NCI-H1930 (cell line): ENCODE measurements around the gene OCLN.
"Not testable (repeated sequence)": the region's sequence is repeated elsewhere in the genome, so short reads cannot be mapped to it uniquely, and the experiment has no call there.

Source experiments
- DNase-seq, 2 experiments: peaks; one replicate each; lab custom pipeline; 2025; lab: John Stamatoyannopoulos, UW

The OCLN gene

DNA sequence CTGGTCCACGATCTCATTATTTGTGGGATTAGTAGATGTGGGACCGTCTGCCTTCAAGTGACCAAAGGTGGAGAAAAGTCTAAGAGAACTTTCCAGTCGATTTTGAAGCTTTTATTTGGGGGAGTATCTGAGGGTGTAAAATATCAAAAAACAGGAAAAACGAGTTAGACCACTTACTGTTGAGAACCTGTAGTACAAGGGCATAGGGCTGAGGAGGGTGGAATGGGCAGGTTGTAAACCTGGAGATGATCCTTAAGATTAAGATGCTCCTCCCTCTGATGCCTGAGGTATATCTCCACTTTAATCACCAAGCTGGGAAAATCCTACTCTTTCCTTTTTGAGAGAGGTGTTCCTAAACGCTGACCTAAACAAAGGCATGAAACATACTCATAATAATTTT, 35.4 kb downstream of the OCLN start:
- DNase-seq, result no peak

DNA sequence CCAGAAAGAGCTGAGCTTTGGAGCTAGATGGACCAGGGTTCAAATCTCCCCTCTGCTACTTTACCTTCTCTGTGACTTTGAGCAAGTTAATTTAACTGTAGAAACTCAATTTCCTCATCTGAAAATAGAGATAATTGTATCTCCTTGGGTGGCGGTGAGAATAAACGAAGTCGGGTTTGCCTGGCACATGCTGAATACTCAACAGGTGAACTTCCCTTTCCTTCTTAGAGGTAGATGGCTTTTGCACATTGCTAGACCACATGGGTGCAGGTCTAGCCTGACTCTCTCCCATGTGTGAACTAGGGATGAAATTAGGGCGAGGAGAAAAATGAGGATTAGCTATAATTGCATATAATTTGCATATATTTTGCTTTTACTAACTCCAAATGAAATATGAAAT, 36.0 kb downstream of the OCLN start:
- no peak for DNase-seq

- DNase-seq, result no peak
Measured at GRCh38 chr5:69530561-69531405, 38.2 kb downstream of the OCLN start.

DNA sequence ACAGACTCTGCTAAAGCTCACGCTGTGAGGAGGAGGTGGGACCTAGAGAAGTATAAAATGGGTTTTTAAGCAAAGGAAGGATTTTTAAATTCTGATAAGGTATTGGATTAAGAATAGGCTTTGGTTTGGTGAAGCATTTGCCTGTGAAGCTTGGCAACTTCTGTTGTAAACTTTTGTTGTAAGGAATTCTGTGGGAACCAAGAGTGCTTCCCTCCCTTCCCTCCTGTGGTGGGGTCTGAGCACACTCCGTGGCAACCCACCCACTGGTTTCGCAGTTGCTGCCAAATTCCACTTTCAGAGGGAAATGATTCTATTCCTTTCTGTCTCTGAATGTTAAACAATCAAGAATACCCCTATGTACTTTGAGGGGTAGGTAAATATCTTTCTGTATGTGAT, 38.8 kb downstream of the OCLN start:
- no peak for DNase-seq

GRCh38 chr5:69537911-69538310, 45.3 kb downstream of the OCLN start:
- not testable (repeated sequence) for DNase-seq

GRCh38 chr5:69538735-69539134, 46.1 kb downstream of the OCLN start:
- DNase-seq, result not testable (repeated sequence)

GRCh38 chr5:69541347-69541746, 48.8 kb downstream of the OCLN start:
- not testable (repeated sequence) for DNase-seq

- not testable (repeated sequence) for DNase-seq
Measured at GRCh38 chr5:69542838-69543618, 50.4 kb downstream of the OCLN start.

GRCh38 chr5:69544602-69545001, 52.0 kb downstream of the OCLN start:
- DNase-seq, result not testable (repeated sequence)

DNA sequence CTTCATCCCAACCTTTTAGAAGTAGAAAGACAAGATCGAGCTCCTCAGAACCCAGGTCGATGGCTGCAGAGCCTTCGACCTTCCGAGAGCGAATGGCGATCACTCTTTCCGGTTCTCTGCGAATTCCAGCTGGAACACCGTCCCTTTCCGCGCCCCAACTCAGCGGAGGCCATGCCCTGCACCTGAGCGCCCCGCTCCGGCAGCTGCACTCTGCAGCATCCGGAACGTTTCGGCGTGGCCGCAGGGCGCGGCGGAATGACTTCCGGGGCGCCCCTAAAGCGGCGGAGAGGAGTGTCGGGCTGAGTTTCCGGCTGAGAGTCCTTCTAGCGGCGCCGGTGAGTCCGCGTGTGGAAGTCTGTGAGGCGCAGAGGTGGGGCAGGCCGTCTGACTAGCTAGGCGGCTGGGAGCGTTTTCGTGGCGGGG, 67.3 kb downstream of the OCLN start, which contains the start of gene GTF2H2C:
Gene GTF2H2C, plus strand, starts transcription at position 284 of the 423 bp plus-strand sequence. CDS start 4,942 bp downstream, outside the sequence.
- DNase-seq, result not testable (repeated sequence)

DNA sequence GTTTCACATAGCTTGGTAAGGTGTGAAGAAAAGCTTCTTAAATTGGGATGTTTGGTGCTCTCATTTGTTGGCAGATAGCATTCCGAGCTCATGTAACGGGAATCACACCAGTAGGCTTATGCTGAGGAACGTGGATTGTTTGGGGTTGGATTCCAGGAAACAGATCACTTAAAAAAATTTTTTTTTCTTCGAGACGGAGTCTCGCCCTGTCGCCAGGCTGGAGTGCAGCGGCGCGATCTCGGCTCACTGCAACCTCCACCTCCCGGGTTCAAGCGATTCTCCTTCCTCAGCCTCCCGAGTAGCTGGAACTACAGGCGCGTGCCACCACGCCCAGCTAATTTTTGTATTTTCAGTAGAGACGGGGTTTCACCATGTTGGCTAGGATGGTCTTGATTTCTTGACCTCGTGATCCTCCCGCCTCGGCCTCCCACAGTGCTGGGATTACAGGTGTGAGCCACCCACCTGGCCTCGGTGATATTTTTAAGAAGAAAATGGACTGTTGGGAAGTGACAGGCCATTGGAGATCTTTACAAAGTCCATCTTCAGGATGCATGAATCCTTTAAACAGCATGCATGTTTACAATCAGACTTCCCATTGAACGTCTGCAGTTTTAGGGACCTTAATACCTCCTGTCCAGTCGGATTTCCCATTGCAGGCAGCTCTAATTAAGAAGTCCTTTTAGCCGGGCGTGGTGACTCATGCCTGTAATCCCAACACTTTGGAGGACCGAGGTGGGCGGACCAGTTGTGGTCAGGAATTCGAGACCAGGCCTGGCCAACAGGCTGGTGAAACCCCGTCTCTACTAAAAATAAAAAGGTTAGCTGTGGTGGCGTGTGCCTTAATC, 68.2 kb downstream of the OCLN start:
- not testable (repeated sequence) for DNase-seq

GRCh38 chr5:69566172-69566571, 73.6 kb downstream of the OCLN start:
- DNase-seq, result not testable (repeated sequence)

DNA sequence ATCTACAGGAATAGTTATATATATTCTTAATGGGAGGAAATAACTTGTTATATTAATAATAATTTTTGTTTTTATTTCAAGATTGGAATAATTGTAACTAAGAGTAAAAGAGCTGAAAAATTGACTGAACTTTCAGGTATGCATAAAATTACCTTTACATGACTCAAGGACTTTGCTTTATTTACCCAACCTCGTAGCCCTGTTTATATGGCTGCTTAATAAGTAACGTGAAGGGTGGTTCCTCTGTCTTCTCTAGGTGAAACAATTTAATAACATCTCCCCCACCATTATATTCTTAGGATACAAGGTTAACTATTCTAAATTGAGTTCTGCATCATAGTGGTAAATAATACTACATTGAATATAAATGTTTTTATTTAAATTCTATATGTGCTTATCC, 75.5 kb downstream of the OCLN start:
- not testable (repeated sequence) for DNase-seq

- not testable (repeated sequence) for DNase-seq
Measured at GRCh38 chr5:69583356-69583755, 90.8 kb downstream of the OCLN start.

- DNase-seq, result not testable (repeated sequence)
Measured at GRCh38 chr5:69596114-69596840, 103.7 kb downstream of the OCLN start.

DNA sequence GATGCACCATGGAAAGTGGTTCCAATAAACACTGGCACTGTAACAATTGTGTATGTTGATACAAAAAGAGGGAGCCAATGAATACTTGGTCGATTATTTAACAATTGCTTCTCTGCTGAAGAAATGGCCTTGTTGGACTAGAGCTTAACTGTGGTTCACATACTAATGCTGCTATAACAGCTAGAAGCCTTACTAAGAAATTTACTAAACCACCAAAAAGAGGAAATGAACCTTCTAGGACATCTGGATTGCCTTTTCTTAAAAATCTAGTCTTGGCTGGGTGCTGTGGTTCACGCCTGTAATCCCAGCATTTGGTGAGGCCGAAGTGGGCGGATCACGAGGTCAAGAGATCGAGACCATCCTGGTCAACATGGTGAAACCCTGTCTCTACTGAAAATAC, 109.4 kb downstream of the OCLN start:
- not testable (repeated sequence) for DNase-seq

DNA sequence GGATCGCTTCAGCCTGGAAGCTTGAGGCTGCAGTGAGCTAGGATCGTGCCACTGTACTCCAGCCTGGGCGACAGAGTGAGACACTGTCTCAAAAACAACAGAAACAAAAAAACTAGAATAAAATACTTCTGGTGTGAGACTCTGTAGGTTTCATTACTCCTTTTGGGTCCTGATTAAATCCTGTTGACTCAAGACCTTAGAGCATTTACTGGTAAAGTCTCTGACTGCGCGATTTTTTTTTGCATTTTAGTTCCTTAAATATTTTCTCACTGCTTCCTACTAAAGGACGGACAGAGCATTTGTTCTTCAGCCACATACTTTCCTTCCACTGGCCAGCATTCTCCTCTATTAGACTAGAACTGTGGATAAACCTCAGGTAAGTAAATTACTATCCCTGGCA, 114.2 kb downstream of the OCLN start:
- DNase-seq, result not testable (repeated sequence)
